Cardiac muscle cell (in vitro differentiated cells and primary cell): ENCODE results near the gene MCTP1. TPM values are rescaled to one million over a fixed set of nuclear protein-coding genes. Genes with fewer than 3 reads are reported as not detected.
A peak's percentile ranks its signal among the peaks of the same experiment; 100 is the strongest.

Experiments
- DNase-seq, 2 donors: peaks; one replicate each; pipeline versions ENCODE4 v3.0.0 to v3.0.0-alpha.2; 2010 to 2017; ENCODE audit warnings: low read depth in 1 of 2, low spot score in 1 of 2
- H3K27ac ChIP-seq: fragments of 200-600 bp; sonication (generic); 2 replicates; pipeline ENCODE4 v1.5.1; 2016
- H3K27me3 ChIP-seq: fragments of 200-600 bp; sonication (generic); 2 replicates; pipeline ENCODE4 v1.6.0; 2016; ENCODE audit warnings: control low read depth
- H3K36me3 ChIP-seq: fragments of 200-600 bp; sonication (generic); 2 replicates; pipeline ENCODE4 v1.5.1; 2016; ENCODE audit warnings: control low read depth
- H3K4me1 ChIP-seq: fragments of 200-600 bp; sonication (generic); 2 replicates; pipeline ENCODE4 v1.8.1; 2017; ENCODE audit warnings: low read depth, mild to moderate bottlenecking, mixed run types
- H3K4me3 ChIP-seq: fragments of 200-600 bp; sonication (generic); 2 replicates; pipeline ENCODE4 v1.5.1; 2016; ENCODE audit warnings: mild to moderate bottlenecking
- H3K9me3 ChIP-seq: fragments of 200-600 bp; sonication (generic); 2 replicates; pipeline ENCODE4 v1.5.1; 2017; ENCODE audit warnings: low read depth, mild to moderate bottlenecking, control low read depth
- CTCF ChIP-seq: IDR thresholded peaks from 2 replicates; pipeline ENCODE4 v1.5.1; 2012; ENCODE audit warnings: low read depth, mild to moderate bottlenecking, low read length
- polyA plus RNA-seq: library from polyadenylated mRNA; unstranded; fragments of >200 nt; fragmentation: Nextera tagmentation; extraction: Ambion mirVana; gene quantifications from 2 replicates; pipeline ENCODE4 v1.2.1, GENCODE V29; 2016
- total RNA-seq: library from RNA; depleted of rRNA; stranded (reverse); fragments of >200 nt; gene quantifications from 2 replicates; pipeline ENCODE4 v1.2.3, GENCODE V29; 2016

Gene MCTP1
- total and polyA plus RNA-seq, 2 experiments from 2014 or later, result 1.4 TPM; not detected in 1

- no peaks in the 10 kb centered on the region for H3K9me3 ChIP-seq
- no peaks in the 10 kb centered on the region for H3K27me3 ChIP-seq
These were observed 592.3 kb downstream of the MCTP1 start for GRCh38 chr5:94692581-94692980.

GRCh38 chr5:94691949-94692348 is 592.9 kb downstream of the MCTP1 start:
- H3K4me3 ChIP-seq, result no peak overlapping the region
- H3K27ac ChIP-seq, result no peak overlapping the region
- H3K27me3 ChIP-seq, result no peaks in the 10 kb centered on the region
- peak in 1 of 2 donors; percentile 86 for DNase-seq
- no peak for TF ChIP-seq CTCF
- H3K36me3 ChIP-seq, result peaks cover 4% of the 10 kb centered on the region
- H3K9me3 ChIP-seq, result no peaks in the 10 kb centered on the region
- H3K4me1 ChIP-seq, result no peaks in the 10 kb centered on the region

More at GRCh38 chr5:94692581-94692980, 592.3 kb downstream of the MCTP1 start:
- no peak for TF ChIP-seq CTCF
- Histone ChIP-seq H3K27ac (no peak overlapping the region), H3K36me3 (peaks cover 4% of the 10 kb centered on the region), H3K4me1 (no peaks in the 10 kb centered on the region), H3K4me3 (no peak overlapping the region)
- DNase-seq, result no peak

- no peak overlapping the region for H3K27ac ChIP-seq
- no peak for TF ChIP-seq CTCF
- no peak for DNase-seq
- no peaks in the 10 kb centered on the region for H3K9me3 ChIP-seq
- peaks cover 4% of the 10 kb centered on the region for H3K36me3 ChIP-seq
- no peaks in the 10 kb centered on the region for H3K4me1 ChIP-seq
- no peak overlapping the region for H3K4me3 ChIP-seq
- H3K27me3 ChIP-seq, result no peaks in the 10 kb centered on the region
These were observed 593.6 kb downstream of the MCTP1 start for GRCh38 chr5:94691291-94691690.

GRCh38 chr5:94690778-94691177 is 594.1 kb downstream of the MCTP1 start:
- no peak for TF ChIP-seq CTCF
- peak in 1 of 2 donors; percentile 10 for DNase-seq
- H3K27ac ChIP-seq, result no peak overlapping the region
- H3K36me3 ChIP-seq, result peaks cover 4% of the 10 kb centered on the region
- no peaks in the 10 kb centered on the region for H3K27me3 ChIP-seq
- H3K4me1 ChIP-seq, result no peaks in the 10 kb centered on the region
- no peaks in the 10 kb centered on the region for H3K9me3 ChIP-seq
- H3K4me3 ChIP-seq, result no peak overlapping the region

GRCh38 chr5:94689908-94690307 is 595.0 kb downstream of the MCTP1 start:
- peaks cover 4% of the 10 kb centered on the region for H3K36me3 ChIP-seq

More at GRCh38 chr5:94689908-94690307, 595.0 kb downstream of the MCTP1 start:
- H3K4me3 ChIP-seq, result no peak overlapping the region
- TF ChIP-seq CTCF, result no peak
- H3K27ac ChIP-seq, result no peak overlapping the region
- no peaks in the 10 kb centered on the region for H3K9me3 ChIP-seq
- H3K4me1 ChIP-seq, result no peaks in the 10 kb centered on the region
- H3K27me3 ChIP-seq, result no peaks in the 10 kb centered on the region
- DNase-seq, result no peak
